NT2/D1 (cell line): Measurements from ENCODE around the gene ATP4B.

Experiments used
- DNase-seq: peaks from one replicate; pipeline ENCODE4 v3.0.0-alpha.2; 2011; ENCODE audit warnings: low read depth, low spot score
- H3K27me3 ChIP-seq: 2 replicates; pipeline ENCODE4 v1.6.0; 2011; ENCODE audit warnings: mild to moderate bottlenecking; ENCODE audit not compliant: insufficient read length, insufficient read depth
- H3K36me3 ChIP-seq: 2 replicates; pipeline ENCODE4 v1.6.1; 2011; ENCODE audit warnings: mild to moderate bottlenecking, low read length, mixed read lengths; ENCODE audit not compliant: insufficient read depth, insufficient read length
- H3K4me1 ChIP-seq: 2 replicates; pipeline ENCODE4 v1.5.1; 2011; ENCODE audit not compliant: insufficient read depth, insufficient read length
- H3K4me3 ChIP-seq: 2 replicates; pipeline ENCODE4 v1.5.1; 2011; ENCODE audit warnings: low read depth; ENCODE audit not compliant: insufficient read length
- H3K9ac ChIP-seq: 2 replicates; pipeline ENCODE4 v1.6.0; 2011; ENCODE audit warnings: low read depth; ENCODE audit not compliant: insufficient read length
- H3K9me3 ChIP-seq: 2 replicates; pipeline ENCODE4 v1.5.1; 2011; ENCODE audit warnings: mild to moderate bottlenecking, low read length; ENCODE audit not compliant: insufficient read depth
- SUZ12 ChIP-seq: IDR thresholded peaks from 2 replicates; pipeline ENCODE4 v1.6.1; 2011; ENCODE audit not compliant: insufficient read length, insufficient read depth; ENCODE audit errors: extremely low read depth
- YY1 ChIP-seq: IDR thresholded peaks from 2 replicates; pipeline ENCODE4 v1.6.1; 2011; ENCODE audit not compliant: insufficient read length, insufficient read depth
- ZNF274 ChIP-seq: IDR thresholded peaks from 2 replicates; pipeline ENCODE4 v1.6.1; 2011; ENCODE audit warnings: mild to moderate bottlenecking, low read depth, low read length

Gene ATP4B

GRCh38 chr13:113616991-113617749, 40.8 kb downstream of the ATP4B start:
- peak; percentile 57 for DNase-seq
- TF ChIP-seq ZNF274, result no peak
- no peak for TF ChIP-seq SUZ12
- TF ChIP-seq YY1, result no peak
- Histone ChIP-seq H3K27me3 (no peaks in the 10 kb centered on the region), H3K9me3 (no peaks in the 10 kb centered on the region), H3K4me3 (no peak overlapping the region), H3K9ac (peak overlapping the region; percentile 34), H3K36me3 (peaks cover 45% of the 10 kb centered on the region), H3K4me1 (peaks cover 15% of the 10 kb centered on the region)

- H3K9ac ChIP-seq, result peak overlapping the region; percentile 34
Measured at GRCh38 chr13:113616281-113616906, 41.6 kb downstream of the ATP4B start.

GRCh38 chr13:113613789-113614379, 44.1 kb downstream of the ATP4B start:
- Histone ChIP-seq H3K4me1 (peaks cover 10% of the 10 kb centered on the region), H3K27me3 (no peaks in the 10 kb centered on the region), H3K9me3 (no peaks in the 10 kb centered on the region), H3K4me3 (no peak overlapping the region), H3K36me3 (peaks cover 69% of the 10 kb centered on the region), H3K9ac (no peak overlapping the region)
- TF ChIP-seq YY1, result no peak
- TF ChIP-seq SUZ12, result no peak
- TF ChIP-seq ZNF274, result no peak
- no peak for DNase-seq

More at GRCh38 chr13:113616281-113616906, 41.6 kb downstream of the ATP4B start:
- Histone ChIP-seq H3K36me3 (peaks cover 53% of the 10 kb centered on the region), H3K27me3 (no peaks in the 10 kb centered on the region), H3K9me3 (no peaks in the 10 kb centered on the region), H3K4me3 (no peak overlapping the region), H3K4me1 (peaks cover 15% of the 10 kb centered on the region)
- no peak for TF ChIP-seq YY1
- no peak for TF ChIP-seq ZNF274
- no peak for TF ChIP-seq SUZ12
- no peak for DNase-seq

- no peaks in the 10 kb centered on the region for H3K9me3 ChIP-seq
- no peaks in the 10 kb centered on the region for H3K27me3 ChIP-seq
- no peak for TF ChIP-seq SUZ12
- TF ChIP-seq ZNF274, result no peak
- TF ChIP-seq YY1, result no peak
- H3K4me1 ChIP-seq, result peaks cover 10% of the 10 kb centered on the region
- DNase-seq, result no peak
- no peak overlapping the region for H3K4me3 ChIP-seq
- H3K9ac ChIP-seq, result no peak overlapping the region
- H3K36me3 ChIP-seq, result peaks cover 73% of the 10 kb centered on the region
Measured at GRCh38 chr13:113612607-113613006, 45.4 kb downstream of the ATP4B start.

GRCh38 chr13:113611996-113612395, 46.0 kb downstream of the ATP4B start:
- Histone ChIP-seq H3K27me3 (no peaks in the 10 kb centered on the region), H3K4me1 (peaks cover 10% of the 10 kb centered on the region), H3K9me3 (no peaks in the 10 kb centered on the region), H3K4me3 (no peak overlapping the region), H3K9ac (no peak overlapping the region), H3K36me3 (peaks cover 79% of the 10 kb centered on the region)
- no peak for DNase-seq
- no peak for TF ChIP-seq YY1
- no peak for TF ChIP-seq ZNF274
- no peak for TF ChIP-seq SUZ12

GRCh38 chr13:113610266-113610665, 47.7 kb downstream of the ATP4B start:
- Histone ChIP-seq H3K9me3 (no peaks in the 10 kb centered on the region), H3K4me3 (no peak overlapping the region), H3K4me1 (peaks cover 4% of the 10 kb centered on the region), H3K27me3 (no peaks in the 10 kb centered on the region), H3K9ac (no peak overlapping the region), H3K36me3 (peaks cover 95% of the 10 kb centered on the region)
- TF ChIP-seq ZNF274, result no peak
- no peak for TF ChIP-seq SUZ12
- no peak for TF ChIP-seq YY1
- no peak for DNase-seq

GRCh38 chr13:113609616-113610015, 48.4 kb downstream of the ATP4B start:
- Histone ChIP-seq H3K27me3 (no peaks in the 10 kb centered on the region), H3K4me1 (no peaks in the 10 kb centered on the region), H3K36me3 (peaks cover 94% of the 10 kb centered on the region), H3K9ac (no peak overlapping the region), H3K9me3 (no peaks in the 10 kb centered on the region), H3K4me3 (no peak overlapping the region)
- no peak for DNase-seq
- TF ChIP-seq SUZ12 (no peak), ZNF274 (no peak), YY1 (no peak)
